Upper lobe of left lung (tissue), 4 donors: ENCODE data around the gene C19orf47.

Experiments
- CTCF ChIP-seq, 6 experiments: fragments of 450-650 bp in 4 of 6; fragments of 200-600 bp in 2 of 6; sonication (generic) in 2 of 6; IDR thresholded peaks; one replicate each; pipeline ENCODE4 v1.5.1; 2016 to 2019; ENCODE audit warnings: antibody characterized with exemption in 6 of 6
- POLR2A ChIP-seq, 4 donors: fragments of 450-650 bp; IDR thresholded peaks; one replicate each; pipeline ENCODE4 v1.5.1; 2016 to 2017; ENCODE audit warnings: antibody characterized with exemption in 4 of 4, mild to moderate bottlenecking in 2 of 4
- POLR2AphosphoS5 ChIP-seq, 2 donors: sonication (generic); formaldehyde crosslinking; IDR thresholded peaks; one replicate each; pipeline ENCODE4 v1.5.1; 2017; ENCODE audit warnings: antibody characterized with exemption in 2 of 2

GRCh38 chr19:40348961-40349507, 837 bp upstream of the C19orf47 start:
- TF ChIP-seq CTCF (IDR thresholded peaks at IDR 0.05) (no peak), POLR2A (IDR thresholded peaks at IDR 0.05) (no peak), POLR2AphosphoS5 (IDR thresholded peaks at IDR 0.05) (peak; percentile 6 to 20)
